Measurements from ENCODE around the gene ASXL3. TPM values are rescaled to one million over a fixed set of nuclear protein-coding genes. Genes with fewer than 3 reads are reported as not detected.

ASXL3 gene
- total RNA-seq, 6 donors from 2014 or later = 0.46 to 2.2 (median 0.98) TPM

- H3K4me1 ChIP-seq = no peaks in the 10 kb centered on the region
- no peaks in the 10 kb centered on the region for H3K36me3 ChIP-seq
- no peaks in the 10 kb centered on the region for H3K27me3 ChIP-seq
- no peak for TF ChIP-seq EP300 (IDR thresholded peaks at IDR 0.05)
- no peak for TF ChIP-seq POLR2AphosphoS5 (IDR thresholded peaks at IDR 0.05)
- TF ChIP-seq POLR2A (IDR thresholded peaks at IDR 0.05) = no peak
- no peak for TF ChIP-seq CTCF (IDR thresholded peaks at IDR 0.05)
- ATAC-seq (ENCODE audit: low FRiP score in 2 of 2) (no peak), DNase-seq (no peak)
- H3K4me3 ChIP-seq = no peak overlapping the region
- H3K27ac ChIP-seq = no peak overlapping the region
- no peaks in the 10 kb centered on the region for H3K9me3 ChIP-seq
- 72 to 80% methylated on average over 4 of the region's 4 CpGs for WGBS, 2 donors
Observed at GRCh38 chr18:33664241-33664874, 86.3 kb downstream of the ASXL3 start.

GRCh38 chr18:33665187-33665586 is 87.2 kb downstream of the ASXL3 start:
- H3K27me3 ChIP-seq = no peaks in the 10 kb centered on the region
- no peak overlapping the region for H3K4me3 ChIP-seq
- H3K36me3 ChIP-seq = no peaks in the 10 kb centered on the region
- TF ChIP-seq POLR2A (IDR thresholded peaks at IDR 0.05) (no peak), CTCF (IDR thresholded peaks at IDR 0.05) (no peak), POLR2AphosphoS5 (IDR thresholded peaks at IDR 0.05) (no peak), EP300 (IDR thresholded peaks at IDR 0.05) (no peak)
- no peaks in the 10 kb centered on the region for H3K4me1 ChIP-seq
- WGBS, 2 donors = 77 to 87% methylated on average over 3 of the region's 3 CpGs
- DNase-seq = no peak
- no peak for ATAC-seq (ENCODE audit: low FRiP score in 2 of 2)
- no peaks in the 10 kb centered on the region for H3K9me3 ChIP-seq
- no peak overlapping the region for H3K27ac ChIP-seq

- DNase-seq (no peak), ATAC-seq (ENCODE audit: low FRiP score in 2 of 2) (no peak)
- Histone ChIP-seq H3K9me3 (no peaks in the 10 kb centered on the region), H3K4me1 (no peaks in the 10 kb centered on the region), H3K4me3 (no peak overlapping the region), H3K27me3 (no peaks in the 10 kb centered on the region), H3K27ac (no peak overlapping the region), H3K36me3 (no peaks in the 10 kb centered on the region)
- TF ChIP-seq POLR2A (IDR thresholded peaks at IDR 0.05) (no peak), POLR2AphosphoS5 (IDR thresholded peaks at IDR 0.05) (no peak), CTCF (IDR thresholded peaks at IDR 0.05) (no peak), EP300 (IDR thresholded peaks at IDR 0.05) (no peak)
Observed at GRCh38 chr18:33665641-33666040, 87.6 kb downstream of the ASXL3 start.

- 96 to 100% methylated on average over 2 of the region's 2 CpGs for WGBS, 2 donors
- Histone ChIP-seq H3K4me1 (no peaks in the 10 kb centered on the region), H3K9me3 (no peaks in the 10 kb centered on the region), H3K27ac (no peak overlapping the region), H3K4me3 (no peak overlapping the region), H3K27me3 (no peaks in the 10 kb centered on the region), H3K36me3 (no peaks in the 10 kb centered on the region)
- ATAC-seq (ENCODE audit: low FRiP score in 2 of 2) (no peak), DNase-seq (no peak)
- TF ChIP-seq EP300 (IDR thresholded peaks at IDR 0.05) (no peak), CTCF (IDR thresholded peaks at IDR 0.05) (no peak), POLR2A (IDR thresholded peaks at IDR 0.05) (no peak), POLR2AphosphoS5 (IDR thresholded peaks at IDR 0.05) (no peak)
Observed at GRCh38 chr18:33666915-33667314, 88.9 kb downstream of the ASXL3 start.

GRCh38 chr18:33669589-33669988 is 91.6 kb downstream of the ASXL3 start:
- Histone ChIP-seq H3K4me3 (no peak overlapping the region), H3K9me3 (no peaks in the 10 kb centered on the region), H3K27ac (no peak overlapping the region), H3K36me3 (no peaks in the 10 kb centered on the region), H3K27me3 (no peaks in the 10 kb centered on the region), H3K4me1 (no peaks in the 10 kb centered on the region)
- 77 to 78% methylated on average over 5 of the region's 5 CpGs for WGBS, 2 donors
- DNase-seq (no peak), ATAC-seq (ENCODE audit: low FRiP score in 2 of 2) (no peak)
- TF ChIP-seq POLR2A (IDR thresholded peaks at IDR 0.05) (no peak), CTCF (IDR thresholded peaks at IDR 0.05) (no peak), EP300 (IDR thresholded peaks at IDR 0.05) (no peak)

All from upper lobe of left lung (tissue), 6 donors.